Measurements from ENCODE around the gene ZIC2.

GRCh38 chr13:99991013-99991827 lies 9.6 kb downstream of the ZIC2 start:
- TF ChIP-seq, protein P1, sequence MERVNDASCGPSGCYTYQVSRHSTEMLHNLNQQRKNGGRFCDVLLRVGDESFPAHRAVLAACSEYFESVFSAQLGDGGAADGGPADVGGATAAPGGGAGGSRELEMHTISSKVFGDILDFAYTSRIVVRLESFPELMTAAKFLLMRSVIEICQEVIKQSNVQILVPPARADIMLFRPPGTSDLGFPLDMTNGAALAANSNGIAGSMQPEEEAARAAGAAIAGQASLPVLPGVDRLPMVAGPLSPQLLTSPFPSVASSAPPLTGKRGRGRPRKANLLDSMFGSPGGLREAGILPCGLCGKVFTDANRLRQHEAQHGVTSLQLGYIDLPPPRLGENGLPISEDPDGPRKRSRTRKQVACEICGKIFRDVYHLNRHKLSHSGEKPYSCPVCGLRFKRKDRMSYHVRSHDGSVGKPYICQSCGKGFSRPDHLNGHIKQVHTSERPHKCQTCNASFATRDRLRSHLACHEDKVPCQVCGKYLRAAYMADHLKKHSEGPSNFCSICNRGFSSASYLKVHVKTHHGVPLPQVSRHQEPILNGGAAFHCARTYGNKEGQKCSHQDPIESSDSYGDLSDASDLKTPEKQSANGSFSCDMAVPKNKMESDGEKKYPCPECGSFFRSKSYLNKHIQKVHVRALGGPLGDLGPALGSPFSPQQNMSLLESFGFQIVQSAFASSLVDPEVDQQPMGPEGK (CRISPR knock-in tag; IDR thresholded peaks at IDR 0.05; ENCODE audit: borderline replicate concordance): no peak
- no peak for TF ChIP-seq ZFP3 (CRISPR knock-in tag; IDR thresholded peaks at IDR 0.05)
- TF ChIP-seq ARNTL (CRISPR knock-in tag; IDR thresholded peaks at IDR 0.05; ENCODE audit: borderline replicate concordance, low read depth): no peak
- no peak for TF ChIP-seq PPARA (CRISPR knock-in tag; IDR thresholded peaks at IDR 0.05; ENCODE audit: borderline replicate concordance)
- TF ChIP-seq, protein P2, sequence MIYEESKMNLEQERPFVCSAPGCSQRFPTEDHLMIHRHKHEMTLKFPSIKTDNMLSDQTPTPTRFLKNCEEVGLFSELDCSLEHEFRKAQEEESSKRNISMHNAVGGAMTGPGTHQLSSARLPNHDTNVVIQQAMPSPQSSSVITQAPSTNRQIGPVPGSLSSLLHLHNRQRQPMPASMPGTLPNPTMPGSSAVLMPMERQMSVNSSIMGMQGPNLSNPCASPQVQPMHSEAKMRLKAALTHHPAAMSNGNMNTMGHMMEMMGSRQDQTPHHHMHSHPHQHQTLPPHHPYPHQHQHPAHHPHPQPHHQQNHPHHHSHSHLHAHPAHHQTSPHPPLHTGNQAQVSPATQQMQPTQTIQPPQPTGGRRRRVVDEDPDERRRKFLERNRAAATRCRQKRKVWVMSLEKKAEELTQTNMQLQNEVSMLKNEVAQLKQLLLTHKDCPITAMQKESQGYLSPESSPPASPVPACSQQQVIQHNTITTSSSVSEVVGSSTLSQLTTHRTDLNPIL (CRISPR knock-in tag; IDR thresholded peaks at IDR 0.05; ENCODE audit: low read depth): no peak
- TF ChIP-seq BACH2 (CRISPR knock-in tag; IDR thresholded peaks at IDR 0.05; ENCODE audit: borderline replicate concordance): no peak

Measured in SK-N-SH treated with all-trans-retinoic acid at 6 μM for 48 hours (cell line).